Measurements from ENCODE around the gene CNTN5. TPM values are rescaled to one million over a fixed set of nuclear protein-coding genes. Genes with fewer than 3 reads are reported as not detected.

CNTN5 gene
- total RNA-seq, 1 experiment from 2014 or later = not detected

DNA sequence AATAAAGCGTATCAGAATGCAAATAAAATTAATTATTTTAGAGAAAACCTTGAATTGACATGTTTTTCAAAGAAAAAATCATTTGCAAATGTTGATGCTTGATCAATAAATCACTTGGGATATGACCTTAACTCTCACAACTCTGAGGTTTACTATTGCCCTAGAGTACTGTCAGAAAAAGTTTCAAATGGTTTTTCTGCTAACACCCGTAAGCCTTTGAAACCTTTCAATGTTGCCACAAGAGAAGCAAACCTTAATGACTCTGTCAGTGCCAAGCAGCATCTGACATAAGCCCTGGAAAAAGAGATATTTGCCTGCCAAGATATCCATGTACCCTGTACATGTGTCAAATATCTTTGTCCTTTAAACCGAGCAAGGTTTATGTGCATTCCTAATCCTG is 1282.1 kb downstream of the CNTN5 start:
- no peak for DNase-seq (ENCODE audit: low read depth)

DNA sequence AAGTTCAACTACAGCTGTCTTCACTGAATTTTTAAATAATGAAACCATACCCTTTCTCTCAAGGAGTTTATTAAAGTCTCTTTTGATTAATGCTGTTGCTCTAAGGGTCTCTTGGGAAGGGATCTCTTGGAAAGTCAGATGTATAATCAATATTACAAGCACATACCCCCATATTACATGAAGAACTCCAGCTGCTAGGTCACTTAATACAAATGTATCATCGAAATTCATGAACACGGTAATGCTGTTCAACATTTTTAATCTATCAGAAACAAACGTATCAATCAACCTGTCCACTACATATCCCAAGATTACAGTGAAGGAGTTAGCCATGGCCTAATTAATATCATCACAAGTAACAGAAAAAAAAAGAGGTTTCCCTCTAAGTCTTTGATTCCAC is 1283.1 kb downstream of the CNTN5 start:
- DNase-seq (ENCODE audit: low read depth) = no peak

DNA sequence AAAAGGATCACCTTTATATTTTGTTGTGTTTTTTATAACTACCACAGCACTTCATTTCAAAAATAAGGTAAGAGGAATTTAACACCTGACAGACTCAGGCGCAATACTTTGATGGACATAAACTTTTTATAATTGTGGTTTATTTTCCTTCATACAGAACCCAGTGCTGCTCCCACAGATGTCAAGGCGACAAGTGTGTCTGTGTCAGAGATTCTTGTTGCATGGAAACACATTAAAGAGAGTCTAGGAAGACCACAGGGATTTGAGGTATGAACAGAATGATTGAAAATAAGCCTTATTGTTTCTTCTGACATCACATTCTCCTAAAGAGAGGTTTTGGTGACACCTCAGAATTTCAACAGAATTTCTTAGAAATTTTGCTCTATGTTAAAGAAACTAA is 1287.5 kb downstream of the CNTN5 start:
- no peak for DNase-seq (ENCODE audit: low read depth)

DNA sequence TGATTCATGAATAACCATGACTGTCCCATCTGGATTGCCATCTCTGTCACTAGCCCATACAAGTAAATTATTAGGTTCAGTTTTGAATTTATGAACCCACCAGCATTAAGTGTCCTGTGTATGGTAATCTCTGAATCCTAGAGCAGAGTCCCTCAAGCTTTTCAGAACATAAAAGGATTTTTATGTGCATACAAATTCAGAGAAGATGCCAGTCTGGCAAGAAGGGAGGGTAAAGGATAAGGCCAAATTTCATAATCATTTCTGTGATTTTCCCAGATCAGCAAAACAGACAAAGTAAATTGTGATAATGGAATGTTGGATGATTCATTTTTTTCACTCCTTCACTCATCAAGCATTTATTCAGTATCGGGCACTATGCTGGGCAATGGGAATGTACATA is 1295.2 kb downstream of the CNTN5 start:
- DNase-seq (ENCODE audit: low read depth) = no peak

DNA sequence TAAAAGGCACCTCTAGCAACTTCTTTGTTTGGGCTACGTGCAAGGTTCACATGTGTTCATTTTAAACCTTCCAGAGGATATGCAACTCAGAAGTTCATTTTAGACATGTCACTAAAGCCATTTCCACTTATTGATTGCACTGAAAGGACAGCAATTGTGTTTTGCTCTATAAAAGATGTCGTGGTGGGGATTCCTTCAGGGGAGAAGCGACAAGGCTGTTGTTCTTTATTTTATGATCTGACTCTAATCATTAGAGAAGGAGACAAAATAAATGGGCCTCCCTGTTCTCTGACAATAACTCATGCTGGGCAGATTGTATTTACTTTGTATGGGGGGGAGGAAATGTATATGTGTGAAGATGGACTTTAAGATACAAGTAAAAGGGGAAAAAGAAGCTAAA is 1296.2 kb downstream of the CNTN5 start:
- no peak for DNase-seq (ENCODE audit: low read depth)

DNA sequence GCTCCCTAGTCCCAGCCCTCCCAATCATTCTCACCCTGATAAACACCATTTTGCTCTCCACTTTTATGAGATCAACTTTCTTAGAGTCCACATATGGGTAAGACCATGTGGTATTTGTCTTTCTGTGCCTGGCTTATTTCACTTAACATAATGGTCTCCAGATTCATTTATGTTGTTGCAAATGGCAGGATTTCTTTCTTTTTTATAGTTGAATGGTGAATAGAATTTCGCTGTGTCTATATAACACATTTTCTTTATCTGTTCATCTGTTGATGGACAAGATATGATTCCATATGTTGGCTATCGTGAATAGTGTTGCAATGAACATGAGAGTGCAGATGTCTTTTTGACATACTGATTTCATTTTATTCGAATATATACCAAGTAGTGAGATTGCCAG is 1298.9 kb downstream of the CNTN5 start:
- no peak for DNase-seq (ENCODE audit: low read depth)

DNA sequence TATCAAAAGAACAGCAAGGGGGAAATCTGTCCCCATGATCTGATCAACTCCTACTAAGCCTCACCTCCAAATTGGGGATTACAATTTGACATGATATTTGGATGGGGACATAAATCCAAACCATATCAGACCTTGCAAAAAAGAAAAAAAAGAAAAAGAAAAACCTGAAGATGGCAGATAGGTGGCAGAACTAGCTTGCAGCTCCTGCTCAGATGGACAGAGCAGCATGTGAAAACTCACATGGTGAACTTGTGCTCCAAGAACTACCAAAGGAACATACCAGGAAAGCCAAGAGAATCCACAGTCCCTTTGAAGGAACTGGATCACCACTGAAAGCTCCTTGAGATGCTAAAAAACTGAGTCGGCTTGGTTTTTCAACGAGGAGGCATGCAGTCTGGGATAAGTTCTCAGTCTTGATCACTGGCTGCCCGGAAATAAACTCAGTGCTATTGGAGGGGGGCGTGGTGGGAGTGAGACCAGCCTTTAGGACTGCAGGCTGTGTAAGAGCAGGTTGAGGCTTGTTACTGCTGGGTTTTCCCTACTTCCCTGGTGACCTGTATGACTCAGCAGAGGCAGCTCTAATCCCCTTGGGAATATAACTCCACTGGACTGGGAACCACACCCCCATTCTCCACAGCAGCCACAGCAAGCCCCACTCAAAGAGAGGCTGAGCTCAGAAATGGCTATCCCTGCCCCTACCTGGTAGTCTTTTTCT is 1308.0 kb downstream of the CNTN5 start:
- DNase-seq (ENCODE audit: low read depth) = peak; percentile 78

DNA sequence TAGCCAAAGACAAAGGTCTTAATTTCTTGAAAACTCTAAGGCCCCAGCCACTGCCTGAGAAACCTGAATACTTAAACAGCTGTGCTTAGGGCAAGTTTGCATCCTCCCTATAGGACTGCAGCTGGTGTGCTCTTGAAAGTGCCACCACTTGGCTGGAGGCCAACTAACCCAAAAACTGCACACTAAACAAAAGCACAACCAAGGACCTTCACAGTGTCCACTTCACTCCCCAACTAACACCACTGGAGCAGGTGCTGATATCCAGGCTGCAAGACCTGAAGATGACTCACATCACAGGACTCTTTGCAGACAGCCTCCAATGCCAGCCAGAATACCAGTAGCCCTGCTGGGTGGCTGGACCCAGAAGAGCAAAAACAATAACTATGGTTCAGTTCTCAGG is 1308.6 kb downstream of the CNTN5 start:
- DNase-seq (ENCODE audit: low read depth) = peak; percentile 33

DNA sequence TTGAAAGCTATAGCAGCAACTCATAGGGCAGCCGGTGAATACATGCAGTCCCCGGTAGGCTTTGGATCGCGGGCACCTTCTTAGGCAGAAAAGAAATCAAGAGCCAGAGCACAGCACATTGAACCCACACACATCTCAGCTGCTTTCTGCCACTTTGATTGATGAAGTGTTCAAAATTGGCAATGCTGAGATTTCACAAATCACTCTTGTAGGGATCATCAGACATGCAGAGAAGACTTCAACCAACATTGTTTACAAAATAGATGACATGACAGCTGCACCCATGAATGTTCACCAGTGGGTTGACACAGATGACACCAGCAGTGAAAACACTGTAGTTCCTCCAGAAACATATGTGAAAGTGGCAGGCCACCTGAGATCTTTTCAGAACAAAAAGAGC is 1316.1 kb downstream of the CNTN5 start:
- no peak for DNase-seq (ENCODE audit: low read depth)

DNA sequence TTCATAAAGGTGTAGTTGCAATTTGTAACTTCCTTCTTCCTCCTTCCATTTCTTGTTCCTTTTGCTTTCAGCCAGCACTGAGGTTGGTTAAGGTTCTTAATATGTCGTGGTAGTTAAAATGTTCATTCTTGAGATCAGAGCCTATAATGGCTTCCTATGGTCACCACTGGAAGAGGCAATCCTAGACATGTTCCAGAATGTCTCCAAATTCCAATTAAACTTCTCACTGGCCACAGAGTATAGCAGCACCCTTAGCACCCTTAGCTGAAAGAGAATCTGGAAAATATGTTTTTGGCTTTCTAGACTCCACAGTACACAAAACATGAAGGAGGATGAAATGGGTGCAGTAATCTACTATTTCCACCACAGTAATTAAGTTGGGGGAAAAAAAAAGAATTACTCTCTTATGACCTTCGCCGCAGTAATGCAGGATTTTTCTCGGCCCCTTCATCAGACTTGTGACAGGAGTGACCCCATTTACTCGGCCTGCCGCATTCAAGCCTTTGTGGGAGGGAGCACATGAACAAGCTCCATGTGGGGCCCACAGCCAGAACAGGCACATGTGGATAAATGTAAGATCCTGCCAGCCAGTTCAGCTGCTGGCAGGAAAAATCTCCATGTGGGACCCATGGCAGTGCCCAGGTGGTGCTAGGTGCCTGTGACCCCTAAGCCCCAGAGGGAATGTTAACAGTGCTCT is 1317.5 kb downstream of the CNTN5 start:
- DNase-seq (ENCODE audit: low read depth) = no peak

DNA sequence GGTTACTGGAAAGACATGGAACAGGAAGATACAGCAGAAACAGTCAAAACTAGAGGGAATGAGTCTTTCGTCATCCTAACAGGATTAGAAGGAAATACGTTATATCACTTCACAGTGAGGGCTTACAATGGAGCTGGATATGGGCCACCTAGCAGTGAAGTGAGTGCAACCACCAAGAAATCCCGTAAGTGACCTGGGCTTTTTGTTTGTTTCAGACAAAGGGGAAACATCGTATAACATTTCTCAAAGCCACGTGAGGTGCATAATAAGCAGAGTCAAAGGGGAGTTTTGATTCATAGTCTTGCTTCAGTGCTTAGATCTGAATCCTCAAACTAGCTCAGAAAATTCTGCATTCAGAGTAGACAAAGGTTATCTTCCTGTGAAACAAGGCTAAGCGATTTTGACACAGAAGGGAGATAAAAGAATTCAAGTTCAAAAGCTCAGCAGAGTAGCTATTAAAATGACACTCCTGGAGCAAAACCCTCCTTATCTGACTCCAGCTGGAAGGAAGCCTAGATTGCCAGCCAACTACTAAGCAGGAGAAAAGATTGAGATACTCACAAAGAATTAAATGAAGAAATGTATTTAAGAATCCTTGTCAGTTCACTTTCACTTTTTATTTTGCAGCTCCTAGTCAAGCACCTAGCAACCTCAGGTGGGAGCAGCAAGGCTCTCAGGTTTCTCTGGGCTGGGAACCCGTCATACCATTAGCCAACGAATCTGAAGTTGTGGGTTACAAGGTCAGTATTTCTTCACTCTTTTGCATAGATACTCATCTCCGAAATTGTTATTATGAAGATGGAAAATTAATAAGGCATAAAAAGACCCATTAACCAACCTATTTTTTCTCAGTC is 1319.9 kb downstream of the CNTN5 start:
- no peak for DNase-seq (ENCODE audit: low read depth)

DNA sequence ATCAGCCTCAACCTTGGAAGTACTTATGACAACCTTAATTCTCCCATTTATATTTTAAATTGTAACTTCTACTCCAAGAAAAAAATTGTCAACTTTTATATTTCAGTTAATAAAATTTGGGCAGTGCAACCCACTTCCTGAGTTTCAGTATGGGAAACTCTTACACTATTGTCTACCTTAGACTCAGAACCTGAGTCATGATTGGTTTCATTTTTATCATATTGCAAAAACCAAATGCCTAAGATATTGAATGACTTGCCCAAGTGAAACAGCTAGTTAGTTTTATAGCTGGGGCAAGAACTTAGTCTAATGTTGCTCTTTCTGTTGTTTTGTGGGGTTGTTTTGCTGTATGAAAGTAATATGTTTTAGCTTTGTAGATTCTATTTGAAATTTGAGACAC is 1332.3 kb downstream of the CNTN5 start:
- DNase-seq (ENCODE audit: low read depth) = peak; percentile 5

DNA sequence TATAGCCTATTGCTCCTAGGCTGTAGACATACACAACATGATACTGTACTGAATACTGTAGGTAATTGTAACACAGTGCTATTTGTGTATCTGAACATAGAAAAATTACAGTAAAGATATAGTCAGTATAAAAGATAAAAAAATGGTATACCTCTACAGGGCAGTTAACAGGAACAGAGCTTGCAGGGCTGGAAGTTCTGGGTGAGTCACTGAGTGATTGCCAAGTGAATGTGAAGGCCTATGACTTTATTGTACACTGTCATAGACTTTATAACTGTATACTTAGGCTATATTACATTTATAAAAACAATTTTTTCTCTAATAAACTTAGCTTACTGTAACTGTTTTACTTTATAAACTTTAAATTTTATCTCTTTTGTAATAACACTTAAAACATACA is 1334.0 kb downstream of the CNTN5 start:
- peak; percentile 37 for DNase-seq (ENCODE audit: low read depth)

DNA sequence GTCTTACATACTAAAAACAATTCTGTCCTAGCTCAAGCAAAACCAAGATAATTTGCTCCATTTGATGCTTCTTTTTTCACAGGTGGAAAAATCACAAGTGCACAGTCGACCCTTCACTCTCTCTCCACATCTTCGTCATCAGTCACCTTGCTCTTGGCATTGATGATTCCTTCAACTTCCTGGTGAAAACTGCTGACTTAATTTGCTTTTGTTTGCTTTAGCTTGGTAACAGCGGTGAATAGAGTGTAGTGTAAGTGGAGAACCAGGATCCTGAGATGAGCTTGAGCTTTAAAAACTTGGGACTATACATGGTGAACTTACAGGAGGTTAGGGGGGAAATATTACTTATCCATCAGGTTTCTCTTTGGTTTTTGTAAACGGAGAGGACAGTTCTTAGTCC is 1335.3 kb downstream of the CNTN5 start:
- no peak for DNase-seq (ENCODE audit: low read depth)

DNA sequence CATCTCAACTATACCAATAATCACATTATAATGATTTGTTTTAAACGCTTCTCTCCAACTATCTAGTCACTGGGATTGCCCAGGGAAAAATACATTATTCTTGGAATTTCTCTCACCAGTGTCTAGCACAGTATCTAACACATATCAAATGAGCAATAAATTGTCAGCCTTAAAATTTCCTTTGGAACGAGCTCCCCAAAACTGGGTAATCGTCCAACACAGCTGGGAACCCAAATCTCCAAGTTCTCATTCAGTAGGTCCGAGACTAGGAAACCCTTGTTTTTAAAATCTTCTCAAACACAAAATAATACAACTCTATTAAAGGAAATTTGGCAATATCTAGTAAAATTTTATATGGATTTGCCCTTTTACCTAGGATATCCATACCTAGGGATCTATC is 1338.5 kb downstream of the CNTN5 start:
- no peak for DNase-seq (ENCODE audit: low read depth)

DNA sequence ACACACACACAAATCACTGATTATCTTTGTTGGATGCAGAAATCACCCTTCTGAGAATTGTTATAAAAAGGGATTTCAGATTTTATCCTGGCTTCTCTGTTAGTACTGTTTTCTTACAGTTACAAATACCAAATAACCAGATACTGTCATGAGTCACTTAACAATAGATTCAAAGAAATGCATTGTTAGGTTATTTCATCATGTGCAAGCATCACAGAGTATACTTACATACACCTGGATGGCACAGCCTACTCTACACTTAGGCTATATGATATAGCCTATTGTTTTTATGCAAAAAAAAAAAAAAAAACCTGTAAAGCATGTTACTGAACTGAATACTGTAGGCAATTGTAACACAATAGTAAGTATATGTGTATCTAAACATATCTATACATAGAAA is 1347.1 kb downstream of the CNTN5 start:
- DNase-seq (ENCODE audit: low read depth) = no peak

DNA sequence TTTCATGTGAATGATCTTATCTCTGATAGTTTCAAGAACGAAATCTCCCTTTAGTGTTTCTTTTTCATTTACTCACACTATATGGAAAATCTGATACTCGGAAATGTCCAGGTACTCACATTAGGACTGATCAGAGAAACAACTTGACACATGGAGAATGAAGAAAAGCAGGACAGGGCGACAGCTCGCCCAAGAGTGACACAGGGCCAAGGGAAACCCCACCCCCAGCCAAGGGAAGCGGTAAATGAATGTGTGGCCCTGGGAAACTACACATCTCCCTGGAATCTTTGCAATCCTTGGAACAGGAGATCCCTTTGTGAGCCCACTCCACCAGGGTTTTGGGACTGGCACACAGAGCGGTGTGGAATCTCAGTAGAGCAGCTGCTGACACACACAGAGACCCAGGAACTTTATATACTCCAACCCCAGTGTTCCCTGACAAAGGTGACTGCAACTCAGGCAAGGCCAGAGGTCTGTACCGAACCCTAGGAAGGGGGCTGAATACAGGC is 1362.7 kb downstream of the CNTN5 start:
- DNase-seq (ENCODE audit: low read depth) = no peak

DNA sequence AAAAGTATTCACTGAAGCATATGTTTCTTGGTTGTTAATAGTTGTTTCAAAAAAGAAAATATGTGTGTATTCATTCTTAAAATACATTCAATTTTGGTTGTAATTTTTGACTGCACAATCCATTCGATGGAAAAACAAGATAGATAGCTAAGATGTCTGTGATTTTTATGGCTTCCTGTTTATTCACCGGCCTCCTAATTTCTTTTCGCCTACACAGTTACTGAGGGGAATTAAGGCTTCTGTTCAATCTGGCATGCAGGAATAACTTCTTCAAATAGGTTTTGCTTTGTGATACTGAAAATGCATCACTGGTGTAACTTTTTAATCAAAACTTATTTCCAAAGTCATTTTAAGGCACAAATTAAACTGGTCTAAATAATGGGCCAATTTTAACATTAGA is 1375.5 kb downstream of the CNTN5 start:
- no peak for DNase-seq (ENCODE audit: low read depth)

DNA sequence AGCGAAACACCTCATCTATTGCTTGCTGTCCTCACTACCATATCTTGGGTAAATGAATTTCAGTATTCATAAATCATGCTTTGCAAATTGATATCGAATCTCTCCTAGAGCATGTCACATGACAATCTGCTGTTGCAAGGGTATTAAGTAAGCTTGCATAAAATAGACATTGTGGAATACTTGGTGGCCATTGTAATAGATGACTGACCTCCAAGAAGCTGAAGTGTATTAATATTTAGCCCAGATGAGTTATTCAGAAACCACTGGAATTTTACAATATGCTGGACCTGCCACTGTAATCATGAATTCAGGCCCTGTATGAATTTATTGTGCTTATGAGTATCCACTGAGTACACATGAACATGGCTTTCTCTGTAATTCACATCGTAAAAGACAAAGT is 1376.7 kb downstream of the CNTN5 start:
- no peak for DNase-seq (ENCODE audit: low read depth)

DNA sequence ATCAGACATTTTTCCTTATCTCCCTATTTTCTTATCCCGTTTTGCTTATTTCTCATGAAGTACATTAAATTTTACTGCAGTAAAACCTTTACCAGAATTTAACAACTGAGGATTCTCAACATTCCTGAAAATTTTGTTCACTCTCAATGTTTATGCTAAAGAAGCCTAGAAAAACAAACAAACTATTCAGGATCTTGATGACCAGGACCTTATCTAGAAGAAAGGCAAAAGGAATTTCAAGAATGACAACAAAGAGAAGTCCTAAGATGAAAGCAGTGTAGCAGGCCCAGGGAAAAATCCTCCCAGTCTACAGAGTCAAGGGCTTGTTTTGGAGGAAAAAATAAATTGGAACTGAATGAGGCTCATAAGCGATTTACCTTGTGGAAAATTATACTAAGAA is 1383.1 kb downstream of the CNTN5 start:
- DNase-seq (ENCODE audit: low read depth) = no peak

DNA sequence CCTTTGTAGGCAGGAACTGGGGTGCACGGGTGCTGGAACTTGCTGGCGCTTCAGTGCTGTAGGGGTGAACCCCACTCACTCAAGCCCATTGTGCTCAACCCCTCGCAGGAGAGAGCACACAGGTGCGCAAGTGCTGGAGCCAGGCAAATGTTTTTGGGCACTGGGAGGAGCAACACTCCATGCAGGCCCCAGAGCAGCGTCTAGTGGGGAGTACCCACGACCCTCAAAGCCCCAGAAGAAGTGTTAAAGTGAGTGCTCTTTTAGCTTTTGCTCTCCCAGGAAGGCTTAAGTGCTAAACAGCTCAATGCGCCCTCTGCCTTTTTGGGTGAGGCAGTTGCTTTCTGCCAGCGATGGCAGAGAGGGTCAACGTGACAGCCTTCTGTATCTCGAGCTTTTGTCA is 1384.2 kb downstream of the CNTN5 start:
- no peak for DNase-seq (ENCODE audit: low read depth)

All from HT1080 (cell line).